CD4-positive, alpha-beta T cell treated with Interferon gamma for 1 hour (primary cell): Measurements from ENCODE around the gene RAB28.

ENCODE experiments used
- DNase-seq: peaks from one replicate; pipeline ENCODE4 v3.0.0-alpha.2; 2020

The RAB28 gene

GRCh38 chr4:13367691-13368090 is 116.4 kb downstream of the RAB28 start:
- no peak for DNase-seq

GRCh38 chr4:13367244-13367643 is 116.9 kb downstream of the RAB28 start:
- DNase-seq = no peak

GRCh38 chr4:13365195-13365594 is 118.9 kb downstream of the RAB28 start:
- no peak for DNase-seq

- no peak for DNase-seq
These were observed 119.5 kb downstream of the RAB28 start for GRCh38 chr4:13364653-13365052.

- no peak for DNase-seq
These were observed 120.0 kb downstream of the RAB28 start for GRCh38 chr4:13364172-13364571.

- no peak for DNase-seq
These were observed 124.3 kb downstream of the RAB28 start for GRCh38 chr4:13359809-13360208.

- DNase-seq = no peak
These were observed 128.8 kb downstream of the RAB28 start for GRCh38 chr4:13355111-13355880.

- DNase-seq = no peak
These were observed 135.0 kb downstream of the RAB28 start for GRCh38 chr4:13349096-13349495.

- DNase-seq = no peak
These were observed 135.9 kb downstream of the RAB28 start for GRCh38 chr4:13348216-13348615.

- DNase-seq = no peak
These were observed 136.5 kb downstream of the RAB28 start for GRCh38 chr4:13347517-13348125.

- DNase-seq = no peak
These were observed 139.9 kb downstream of the RAB28 start for GRCh38 chr4:13344216-13344615.

- no peak for DNase-seq
These were observed 143.5 kb downstream of the RAB28 start for GRCh38 chr4:13340672-13341071.

- DNase-seq = no peak
These were observed 152.3 kb downstream of the RAB28 start for GRCh38 chr4:13331827-13332226.

GRCh38 chr4:13329963-13330362 is 154.2 kb downstream of the RAB28 start:
- DNase-seq = no peak

- DNase-seq = no peak
These were observed 154.7 kb downstream of the RAB28 start for GRCh38 chr4:13329340-13329850.

GRCh38 chr4:13328591-13328990 is 155.5 kb downstream of the RAB28 start:
- DNase-seq = no peak

GRCh38 chr4:13327991-13328390 is 156.1 kb downstream of the RAB28 start:
- no peak for DNase-seq

GRCh38 chr4:13325744-13326143 is 158.4 kb downstream of the RAB28 start:
- no peak for DNase-seq

GRCh38 chr4:13323921-13324320 is 160.2 kb downstream of the RAB28 start:
- no peak for DNase-seq

- no peak for DNase-seq
These were observed 161.4 kb downstream of the RAB28 start for GRCh38 chr4:13322681-13323101.
